ENCODE data around the gene LRRC40.

DNA sequence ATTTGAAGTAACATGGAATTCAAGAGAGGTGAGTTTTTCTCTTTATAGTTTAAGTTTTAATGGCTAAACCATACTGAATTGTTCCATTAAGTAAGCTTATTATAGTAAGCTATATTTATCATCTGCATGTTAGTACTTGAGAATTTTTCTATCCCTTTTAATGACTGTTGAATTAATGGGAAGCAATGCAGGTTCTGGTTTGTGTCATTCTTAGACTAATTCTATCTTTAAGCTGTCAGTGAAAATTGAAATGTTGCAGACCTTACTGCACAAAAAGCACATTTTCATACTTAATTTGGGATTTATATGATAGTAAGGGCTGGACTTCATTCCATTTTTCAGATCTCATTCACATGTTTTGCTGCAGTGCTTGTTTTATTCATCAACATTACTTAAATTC lies 41.7 kb upstream of the LRRC40 start:
- TF ChIP-seq, protein P1, sequence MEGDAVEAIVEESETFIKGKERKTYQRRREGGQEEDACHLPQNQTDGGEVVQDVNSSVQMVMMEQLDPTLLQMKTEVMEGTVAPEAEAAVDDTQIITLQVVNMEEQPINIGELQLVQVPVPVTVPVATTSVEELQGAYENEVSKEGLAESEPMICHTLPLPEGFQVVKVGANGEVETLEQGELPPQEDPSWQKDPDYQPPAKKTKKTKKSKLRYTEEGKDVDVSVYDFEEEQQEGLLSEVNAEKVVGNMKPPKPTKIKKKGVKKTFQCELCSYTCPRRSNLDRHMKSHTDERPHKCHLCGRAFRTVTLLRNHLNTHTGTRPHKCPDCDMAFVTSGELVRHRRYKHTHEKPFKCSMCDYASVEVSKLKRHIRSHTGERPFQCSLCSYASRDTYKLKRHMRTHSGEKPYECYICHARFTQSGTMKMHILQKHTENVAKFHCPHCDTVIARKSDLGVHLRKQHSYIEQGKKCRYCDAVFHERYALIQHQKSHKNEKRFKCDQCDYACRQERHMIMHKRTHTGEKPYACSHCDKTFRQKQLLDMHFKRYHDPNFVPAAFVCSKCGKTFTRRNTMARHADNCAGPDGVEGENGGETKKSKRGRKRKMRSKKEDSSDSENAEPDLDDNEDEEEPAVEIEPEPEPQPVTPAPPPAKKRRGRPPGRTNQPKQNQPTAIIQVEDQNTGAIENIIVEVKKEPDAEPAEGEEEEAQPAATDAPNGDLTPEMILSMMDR (conservative IDR thresholded peaks at IDR 0.05 in 1 of 2, IDR thresholded peaks at IDR 0.05 in 1 of 2; ENCODE audit: low read depth in 1 of 2, low read length in 2 of 2), result no peak
- TF ChIP-seq EZH2 (IDR thresholded peaks at IDR 0.05; ENCODE audit: low read length, missing control alignments), result no peak
